Peyer's patch (tissue), 4 donors: ENCODE measurements around the gene ATP10A.

Source experiments
- POLR2A ChIP-seq, 2 donors: fragments of 450-650 bp; IDR thresholded peaks; one replicate each; pipeline ENCODE4 v1.5.1; 2017; ENCODE audit warnings: antibody characterized with exemption in 2 of 2, mild to moderate bottlenecking in 2 of 2, moderate library complexity in 2 of 2
- TF ChIP-seq, protein P1 (sequence below), 6 experiments: fragments of 450-650 bp in 4 of 6; fragments of 200-600 bp in 2 of 6; sonication (generic) in 1 of 6; IDR thresholded peaks; one replicate each; pipeline ENCODE4 v1.5.1; 2017 to 2019; ENCODE audit warnings: antibody characterized with exemption in 6 of 6, mild to moderate bottlenecking in 3 of 6, moderate library complexity in 1 of 6

- TF ChIP-seq, protein P1, sequence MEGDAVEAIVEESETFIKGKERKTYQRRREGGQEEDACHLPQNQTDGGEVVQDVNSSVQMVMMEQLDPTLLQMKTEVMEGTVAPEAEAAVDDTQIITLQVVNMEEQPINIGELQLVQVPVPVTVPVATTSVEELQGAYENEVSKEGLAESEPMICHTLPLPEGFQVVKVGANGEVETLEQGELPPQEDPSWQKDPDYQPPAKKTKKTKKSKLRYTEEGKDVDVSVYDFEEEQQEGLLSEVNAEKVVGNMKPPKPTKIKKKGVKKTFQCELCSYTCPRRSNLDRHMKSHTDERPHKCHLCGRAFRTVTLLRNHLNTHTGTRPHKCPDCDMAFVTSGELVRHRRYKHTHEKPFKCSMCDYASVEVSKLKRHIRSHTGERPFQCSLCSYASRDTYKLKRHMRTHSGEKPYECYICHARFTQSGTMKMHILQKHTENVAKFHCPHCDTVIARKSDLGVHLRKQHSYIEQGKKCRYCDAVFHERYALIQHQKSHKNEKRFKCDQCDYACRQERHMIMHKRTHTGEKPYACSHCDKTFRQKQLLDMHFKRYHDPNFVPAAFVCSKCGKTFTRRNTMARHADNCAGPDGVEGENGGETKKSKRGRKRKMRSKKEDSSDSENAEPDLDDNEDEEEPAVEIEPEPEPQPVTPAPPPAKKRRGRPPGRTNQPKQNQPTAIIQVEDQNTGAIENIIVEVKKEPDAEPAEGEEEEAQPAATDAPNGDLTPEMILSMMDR (IDR thresholded peaks at IDR 0.05) = no peak
- TF ChIP-seq POLR2A (IDR thresholded peaks at IDR 0.05) = no peak
Observed at GRCh38 chr15:25680686-25681025, 182.5 kb downstream of the ATP10A start.
